NT2/D1 (cell line): ENCODE measurements around the gene ATP10A.

Experiments used
- SUZ12 ChIP-seq: IDR thresholded peaks from 2 replicates; pipeline ENCODE4 v1.6.1; 2011; ENCODE audit not compliant: insufficient read length, insufficient read depth; ENCODE audit errors: extremely low read depth
- YY1 ChIP-seq: IDR thresholded peaks from 2 replicates; pipeline ENCODE4 v1.6.1; 2011; ENCODE audit not compliant: insufficient read length, insufficient read depth
- ZNF274 ChIP-seq: IDR thresholded peaks from 2 replicates; pipeline ENCODE4 v1.6.1; 2011; ENCODE audit warnings: mild to moderate bottlenecking, low read depth, low read length

DNA sequence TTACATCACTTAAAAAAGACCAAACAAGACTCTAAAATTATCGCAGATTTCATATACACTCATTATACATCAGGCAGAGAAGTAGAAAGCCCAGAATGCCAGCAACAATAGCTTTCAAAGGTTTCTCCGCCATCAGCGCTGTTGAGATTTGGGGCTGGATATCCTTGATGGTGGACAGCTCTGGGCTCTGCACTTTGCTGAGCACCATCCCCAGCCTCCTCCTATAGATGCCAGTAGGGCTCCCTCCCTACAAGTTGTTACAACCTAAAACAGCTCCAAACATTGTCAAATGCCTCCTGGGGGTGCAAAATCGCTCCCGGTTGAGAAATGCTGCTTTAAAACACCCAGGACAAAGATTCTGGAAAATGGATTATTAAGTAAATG is 73.5 kb downstream of the ATP10A start:
- TF ChIP-seq YY1 (no peak), SUZ12 (no peak), ZNF274 (no peak)
